ENCODE measurements around the gene FTSJ3. TPM values are rescaled to one million over a fixed set of nuclear protein-coding genes. Genes with fewer than 3 reads are reported as not detected.

FTSJ3 gene
- total and polyA plus RNA-seq, 2 of the 13 experiments (the other 11 are each of a cell fraction or from before 2014, with no cell fraction given): 26.0 to 64.2 TPM

DNA sequence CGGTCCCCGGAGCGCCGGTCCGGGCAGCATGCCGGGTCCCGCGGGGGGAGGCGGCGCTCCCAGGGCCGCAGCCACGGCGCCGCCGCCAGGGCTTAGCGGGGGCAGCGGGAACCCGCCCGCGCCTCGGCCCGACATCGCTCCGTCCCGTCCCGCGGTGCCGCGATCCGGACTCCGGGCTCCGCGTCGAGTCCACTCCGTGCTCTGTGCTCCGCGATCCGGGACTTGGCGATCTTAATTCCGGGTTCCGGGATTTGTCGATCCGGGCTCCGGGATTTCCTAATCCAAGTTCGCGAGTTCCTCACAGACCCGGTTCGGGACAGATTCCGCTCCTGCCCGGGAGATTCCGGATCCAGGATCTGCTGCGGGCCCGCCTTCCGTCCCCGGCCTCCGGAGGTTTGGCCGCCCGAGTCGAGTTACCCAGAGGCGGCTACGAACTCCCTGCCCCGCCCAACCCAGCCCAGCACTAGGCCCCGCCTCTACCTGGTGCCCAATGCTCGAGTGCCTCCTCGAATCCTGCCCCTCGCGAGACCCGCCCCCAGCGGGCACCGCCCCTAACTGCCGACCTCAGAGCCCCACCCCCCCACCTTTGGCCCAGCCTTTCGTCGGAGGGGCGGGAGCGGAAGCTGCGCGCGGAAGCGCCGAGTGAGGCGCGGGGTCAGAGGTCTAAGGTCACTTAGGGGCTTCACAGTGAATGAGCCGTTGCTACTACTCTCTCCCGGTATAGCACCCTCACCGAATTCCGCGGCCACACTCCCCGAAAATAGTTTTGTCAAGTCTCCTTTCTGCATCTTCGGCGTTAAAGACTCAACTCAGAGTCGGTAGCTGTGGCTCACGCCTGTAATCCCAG is 15.3 kb upstream of the FTSJ3 start, which contains the start of gene SMARCD2 (continued):
- peak; percentile 100 for TF ChIP-seq SRSF4 (IDR thresholded peaks at IDR 0.05; ENCODE audit: low read depth, low read length, poor library complexity, severe bottlenecking)
- no peak for TF ChIP-seq CC2D1A (CRISPR knock-in tag; IDR thresholded peaks at IDR 0.05)
- TF ChIP-seq HNF1B (CRISPR knock-in tag; IDR thresholded peaks at IDR 0.05): peak; percentile 56
- TF ChIP-seq, protein P1, sequence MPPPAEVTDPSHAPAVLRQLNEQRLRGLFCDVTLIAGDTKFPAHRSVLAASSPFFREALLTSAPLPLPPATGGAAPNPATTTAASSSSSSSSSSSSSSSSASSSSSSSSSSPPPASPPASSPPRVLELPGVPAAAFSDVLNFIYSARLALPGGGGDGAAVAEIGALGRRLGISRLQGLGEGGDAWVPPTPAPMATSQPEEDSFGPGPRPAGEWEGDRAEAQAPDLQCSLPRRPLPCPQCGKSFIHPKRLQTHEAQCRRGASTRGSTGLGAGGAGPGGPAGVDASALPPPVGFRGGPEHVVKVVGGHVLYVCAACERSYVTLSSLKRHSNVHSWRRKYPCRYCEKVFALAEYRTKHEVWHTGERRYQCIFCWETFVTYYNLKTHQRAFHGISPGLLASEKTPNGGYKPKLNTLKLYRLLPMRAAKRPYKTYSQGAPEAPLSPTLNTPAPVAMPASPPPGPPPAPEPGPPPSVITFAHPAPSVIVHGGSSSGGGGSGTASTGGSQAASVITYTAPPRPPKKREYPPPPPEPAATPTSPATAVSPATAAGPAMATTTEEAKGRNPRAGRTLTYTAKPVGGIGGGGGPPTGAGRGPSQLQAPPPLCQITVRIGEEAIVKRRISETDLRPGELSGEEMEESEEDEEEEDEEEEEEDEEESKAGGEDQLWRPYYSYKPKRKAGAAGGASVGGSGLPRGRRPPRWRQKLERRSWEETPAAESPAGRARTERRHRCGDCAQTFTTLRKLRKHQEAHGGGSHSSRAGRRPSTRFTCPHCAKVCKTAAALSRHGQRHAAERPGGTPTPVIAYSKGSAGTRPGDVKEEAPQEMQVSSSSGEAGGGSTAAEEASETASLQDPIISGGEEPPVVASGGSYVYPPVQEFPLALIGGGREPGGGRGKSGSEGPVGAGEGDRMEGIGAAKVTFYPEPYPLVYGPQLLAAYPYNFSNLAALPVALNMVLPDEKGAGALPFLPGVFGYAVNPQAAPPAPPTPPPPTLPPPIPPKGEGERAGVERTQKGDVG (CRISPR knock-in tag; IDR thresholded peaks at IDR 0.05; ENCODE audit: borderline replicate concordance): 0 out of 2 replicates have a peak, but pooled peaks have one; percentile 13
- TF ChIP-seq HNF4G (IDR thresholded peaks at IDR 0.05; ENCODE audit: borderline replicate concordance, low read depth, low read length): peak; percentile 89
- TF ChIP-seq HNF4G (CRISPR knock-in tag; IDR thresholded peaks at IDR 0.05; ENCODE audit: borderline replicate concordance, low read depth): peak; percentile 74
- peak; percentile 94; the same call in 1 of the 2 replicates for TF ChIP-seq TOE1 (CRISPR knock-in tag; IDR thresholded peaks at IDR 0.05)
- TF ChIP-seq ZNF580 (CRISPR knock-in tag; IDR thresholded peaks at IDR 0.05; ENCODE audit: borderline replicate concordance, low read depth): peak; percentile 96
- TF ChIP-seq ZNF260 (CRISPR knock-in tag; IDR thresholded peaks at IDR 0.05; ENCODE audit: borderline replicate concordance, low read depth): peak; percentile 77; the same call in 1 of the 2 replicates
- peak; percentile 84; the same call in 1 of the 2 replicates for TF ChIP-seq GTF2F1 (IDR thresholded peaks at IDR 0.05; ENCODE audit: low read length)
- peak; percentile 76; the same call in 1 of the 2 replicates for TF ChIP-seq SOX5 (CRISPR knock-in tag; IDR thresholded peaks at IDR 0.05; ENCODE audit: borderline replicate concordance)
- peak; percentile 2; the same call in 1 of the 2 replicates for TF ChIP-seq ZBTB46 (CRISPR knock-in tag; IDR thresholded peaks at IDR 0.05; ENCODE audit: borderline replicate concordance)
- peak; percentile 83 for TF ChIP-seq KDM5B (CRISPR knock-in tag; IDR thresholded peaks at IDR 0.05; ENCODE audit: borderline replicate concordance)
- TF ChIP-seq, protein P2, sequence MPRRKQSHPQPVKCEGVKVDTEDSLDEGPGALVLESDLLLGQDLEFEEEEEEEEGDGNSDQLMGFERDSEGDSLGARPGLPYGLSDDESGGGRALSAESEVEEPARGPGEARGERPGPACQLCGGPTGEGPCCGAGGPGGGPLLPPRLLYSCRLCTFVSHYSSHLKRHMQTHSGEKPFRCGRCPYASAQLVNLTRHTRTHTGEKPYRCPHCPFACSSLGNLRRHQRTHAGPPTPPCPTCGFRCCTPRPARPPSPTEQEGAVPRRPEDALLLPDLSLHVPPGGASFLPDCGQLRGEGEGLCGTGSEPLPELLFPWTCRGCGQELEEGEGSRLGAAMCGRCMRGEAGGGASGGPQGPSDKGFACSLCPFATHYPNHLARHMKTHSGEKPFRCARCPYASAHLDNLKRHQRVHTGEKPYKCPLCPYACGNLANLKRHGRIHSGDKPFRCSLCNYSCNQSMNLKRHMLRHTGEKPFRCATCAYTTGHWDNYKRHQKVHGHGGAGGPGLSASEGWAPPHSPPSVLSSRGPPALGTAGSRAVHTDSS (CRISPR knock-in tag; conservative IDR thresholded peaks at IDR 0.05): 0 out of 2 replicates have a peak, but pooled peaks have one; percentile 76
- peak; percentile 85 for TF ChIP-seq SATB2 (CRISPR knock-in tag; IDR thresholded peaks at IDR 0.05)
- peak; percentile 81; the same call in 1 of the 2 replicates for TF ChIP-seq ZSCAN31 (CRISPR knock-in tag; IDR thresholded peaks at IDR 0.05; ENCODE audit: low read depth)
- peak; percentile 45; the same call in 1 of the 2 replicates for TF ChIP-seq ZFAT (CRISPR knock-in tag; conservative IDR thresholded peaks at IDR 0.05)
- TF ChIP-seq KLF16 (CRISPR knock-in tag; IDR thresholded peaks at IDR 0.05): peak in 1 of 2 experiments; percentile 99; a peak in 2 of 4 replicates
- TF ChIP-seq STAT5B (CRISPR knock-in tag; IDR thresholded peaks at IDR 0.05): peak; percentile 67; the same call in 1 of the 2 replicates

All from HepG2 (cell line).